LNCAP (cell line): ENCODE results near the gene VAPA.

Source experiments
- TF ChIP-seq, protein P1 (sequence below): fragments of 450-650 bp; IDR thresholded peaks from 2 replicates; pipeline ENCODE4 v1.5.1; 2017; ENCODE audit warnings: mild to moderate bottlenecking

VAPA gene

DNA sequence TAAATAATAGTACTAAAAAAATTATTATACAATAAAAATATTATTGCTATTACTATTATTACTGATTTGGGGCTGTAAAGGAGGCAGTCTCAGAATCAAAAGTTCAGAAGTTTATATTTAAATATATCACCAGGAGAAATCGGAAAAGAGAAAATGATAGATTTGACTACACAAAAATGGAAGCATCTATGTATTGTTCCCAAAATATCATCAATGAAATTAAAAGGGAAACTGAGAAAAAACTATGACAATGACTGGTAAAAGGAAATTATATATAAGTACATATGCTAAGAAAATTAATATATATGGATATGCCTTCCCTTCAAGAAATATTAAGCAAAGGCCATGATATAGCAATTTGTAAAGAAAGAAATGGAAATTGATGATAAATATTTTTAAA is 35.7 kb upstream of the VAPA start:
- TF ChIP-seq, protein P1, sequence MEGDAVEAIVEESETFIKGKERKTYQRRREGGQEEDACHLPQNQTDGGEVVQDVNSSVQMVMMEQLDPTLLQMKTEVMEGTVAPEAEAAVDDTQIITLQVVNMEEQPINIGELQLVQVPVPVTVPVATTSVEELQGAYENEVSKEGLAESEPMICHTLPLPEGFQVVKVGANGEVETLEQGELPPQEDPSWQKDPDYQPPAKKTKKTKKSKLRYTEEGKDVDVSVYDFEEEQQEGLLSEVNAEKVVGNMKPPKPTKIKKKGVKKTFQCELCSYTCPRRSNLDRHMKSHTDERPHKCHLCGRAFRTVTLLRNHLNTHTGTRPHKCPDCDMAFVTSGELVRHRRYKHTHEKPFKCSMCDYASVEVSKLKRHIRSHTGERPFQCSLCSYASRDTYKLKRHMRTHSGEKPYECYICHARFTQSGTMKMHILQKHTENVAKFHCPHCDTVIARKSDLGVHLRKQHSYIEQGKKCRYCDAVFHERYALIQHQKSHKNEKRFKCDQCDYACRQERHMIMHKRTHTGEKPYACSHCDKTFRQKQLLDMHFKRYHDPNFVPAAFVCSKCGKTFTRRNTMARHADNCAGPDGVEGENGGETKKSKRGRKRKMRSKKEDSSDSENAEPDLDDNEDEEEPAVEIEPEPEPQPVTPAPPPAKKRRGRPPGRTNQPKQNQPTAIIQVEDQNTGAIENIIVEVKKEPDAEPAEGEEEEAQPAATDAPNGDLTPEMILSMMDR: no peak

DNA sequence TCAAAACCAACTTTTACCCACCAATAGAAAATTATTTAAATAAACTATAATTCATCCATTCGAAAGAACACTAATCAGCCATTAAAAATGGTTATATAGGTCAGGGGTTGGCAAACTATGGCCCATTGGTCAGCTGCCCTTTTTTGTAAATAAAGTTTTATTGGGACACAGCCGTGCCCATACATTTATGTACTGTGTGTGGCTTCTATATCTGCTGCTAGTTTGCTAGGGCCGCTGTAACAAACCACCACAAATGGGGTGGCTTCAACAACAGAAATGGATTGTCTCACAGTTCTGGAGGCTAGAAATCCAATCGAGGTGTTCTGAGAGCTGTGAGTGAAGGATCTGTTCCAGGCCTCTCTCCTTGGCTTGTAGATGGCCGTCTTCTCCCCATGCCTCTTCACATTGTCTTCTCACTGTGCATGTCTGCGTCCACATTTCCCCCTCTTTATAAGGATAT is 35.0 kb upstream of the VAPA start:
- TF ChIP-seq, protein P1: no peak

DNA sequence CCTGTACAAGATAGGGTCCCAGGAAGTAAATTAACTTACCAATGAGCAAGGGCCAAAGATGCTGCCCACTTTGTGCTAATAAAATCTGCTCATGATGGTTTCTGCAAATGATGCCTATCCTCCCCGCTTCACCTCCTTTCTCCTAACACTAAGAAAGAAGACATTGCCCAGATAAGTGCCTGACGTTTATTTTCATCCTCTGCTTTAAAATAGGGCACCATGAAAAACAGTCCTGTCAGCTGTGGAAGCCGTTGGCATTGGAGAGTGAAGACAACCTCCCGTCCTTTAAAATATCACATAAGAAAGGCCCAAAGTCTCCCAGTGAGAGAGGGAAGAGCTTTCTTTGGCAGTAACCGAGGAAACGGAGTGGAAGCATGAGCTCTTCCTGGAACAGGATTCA is 29.7 kb upstream of the VAPA start:
- TF ChIP-seq, protein P1: no peak

DNA sequence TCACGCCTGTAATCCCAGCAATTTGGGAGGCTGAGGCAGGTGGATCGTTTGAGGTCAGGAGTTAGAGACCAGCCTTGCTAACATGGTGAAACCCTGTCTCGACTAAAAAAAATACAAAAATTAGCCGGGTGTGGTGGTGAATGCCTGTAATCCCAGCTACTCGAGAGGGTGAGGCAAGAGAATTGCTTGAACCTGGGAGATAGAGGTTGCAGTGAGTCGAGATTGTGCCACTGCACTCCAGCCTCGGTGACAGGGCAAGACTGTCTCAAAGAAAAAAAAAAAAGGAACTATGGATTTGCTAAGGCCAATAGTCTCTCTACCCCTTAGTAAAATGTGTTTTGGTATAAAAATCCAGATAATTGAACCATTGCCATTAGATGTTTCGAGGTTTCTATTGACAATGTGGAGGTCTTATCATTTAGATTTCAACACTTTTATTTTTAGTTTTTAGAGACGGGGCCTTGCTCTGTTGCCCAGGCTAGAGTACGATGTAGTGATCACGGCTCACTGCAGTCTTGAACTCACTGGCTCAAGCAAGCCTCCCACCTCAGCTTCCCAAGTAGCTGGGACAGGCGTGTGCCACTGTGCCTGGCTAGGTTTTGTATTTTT is 29.2 kb upstream of the VAPA start:
- TF ChIP-seq, protein P1: no peak

DNA sequence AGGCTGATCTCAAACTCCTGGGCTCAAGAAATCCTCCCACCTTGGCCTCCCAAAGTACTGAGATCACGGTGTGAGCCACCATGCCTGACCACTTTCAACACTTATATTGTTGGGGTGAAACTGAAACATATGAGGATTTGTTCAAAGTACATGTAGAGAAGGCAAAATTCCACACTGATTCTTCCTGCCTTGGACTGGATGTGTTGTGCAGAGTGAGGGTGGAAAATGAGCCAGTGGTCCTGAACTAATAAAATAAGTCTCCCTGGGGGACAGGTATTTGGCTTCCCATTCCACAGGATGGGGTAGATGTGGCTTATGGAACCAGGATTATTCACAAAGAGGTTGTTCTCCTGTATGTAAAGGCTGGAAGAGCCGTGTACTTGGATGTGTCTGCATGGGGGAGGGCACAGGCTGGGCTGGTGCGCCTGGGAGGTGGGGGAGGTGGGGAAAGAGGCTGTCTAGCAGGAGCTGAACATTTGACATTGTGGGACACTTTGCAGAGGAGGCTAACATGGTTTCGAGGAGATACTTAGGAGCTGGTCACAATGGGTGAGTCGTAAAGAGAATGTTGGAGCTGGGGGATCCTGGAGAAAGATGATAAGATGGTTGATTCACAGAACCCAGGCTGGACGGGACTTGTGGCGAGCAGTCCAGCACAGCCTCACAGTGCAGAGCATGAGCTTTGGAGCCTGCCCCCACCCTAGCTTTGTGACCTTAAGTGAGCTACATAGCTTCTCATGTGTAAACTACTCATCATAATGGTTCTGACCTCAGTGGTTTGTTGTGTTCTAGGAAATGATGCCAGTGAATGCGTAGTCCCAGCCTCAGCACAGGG is 28.4 kb upstream of the VAPA start, which contains the start of gene TXNDC2:
Gene TXNDC2, plus strand, starts transcription at position 804 of the 835 bp plus-strand sequence. CDS start 708 bp downstream, outside the sequence.
- TF ChIP-seq, protein P1: no peak

DNA sequence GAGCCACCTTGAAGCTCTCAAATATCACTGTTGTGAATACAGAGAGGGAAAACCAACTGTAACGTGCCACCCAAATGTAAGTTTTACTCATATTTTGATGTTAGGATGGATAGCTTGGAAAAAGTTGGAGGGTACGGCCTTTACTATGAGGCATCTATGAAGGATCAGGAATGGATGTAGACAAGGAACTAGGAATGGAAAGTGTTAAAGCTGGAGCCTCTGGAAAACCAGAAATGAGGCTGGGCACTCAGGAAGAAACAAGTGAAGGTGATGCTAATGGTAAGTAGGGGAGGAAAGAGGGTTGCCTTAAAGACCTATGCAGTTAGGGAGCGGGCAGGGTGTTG is 27.8 kb upstream of the VAPA start:
- TF ChIP-seq, protein P1: no peak

DNA sequence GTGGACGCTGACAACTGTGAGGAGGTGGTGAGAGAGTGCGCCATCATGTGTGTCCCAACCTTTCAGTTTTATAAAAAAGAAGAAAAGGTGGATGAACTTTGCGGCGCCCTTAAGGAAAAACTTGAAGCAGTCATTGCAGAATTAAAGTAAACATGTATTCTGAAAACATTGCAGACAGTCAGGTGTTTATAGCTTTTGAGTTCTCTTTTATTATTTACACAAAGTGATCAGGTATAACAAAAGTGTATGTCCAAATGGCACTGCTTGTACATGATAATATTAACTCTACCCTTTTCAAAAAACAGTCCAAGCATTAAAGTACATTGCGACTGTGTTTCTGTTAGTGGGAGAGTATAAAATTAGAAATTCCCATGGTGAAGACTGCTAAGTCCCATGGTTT is 25.8 kb upstream of the VAPA start:
- TF ChIP-seq, protein P1: no peak
